Retinal pigment epithelial cell (primary cell): ENCODE results near the gene KCNQ1.

Experiments used
- DNase-seq: peaks from one replicate; pipeline ENCODE4 v3.0.0-alpha.2; 2010; ENCODE audit warnings: low read depth
- H3K4me3 ChIP-seq: 2 replicates; pipeline ENCODE4 v1.5.1; 2011; ENCODE audit warnings: mild to moderate bottlenecking, low read length, control low read depth, moderate library complexity
- TF ChIP-seq, protein P1 (sequence below): conservative IDR thresholded peaks from 2 replicates; pipeline ENCODE4 v1.5.1; 2011; ENCODE audit warnings: low read depth, low read length, control low read depth, inconsistent platforms

Gene KCNQ1

DNA sequence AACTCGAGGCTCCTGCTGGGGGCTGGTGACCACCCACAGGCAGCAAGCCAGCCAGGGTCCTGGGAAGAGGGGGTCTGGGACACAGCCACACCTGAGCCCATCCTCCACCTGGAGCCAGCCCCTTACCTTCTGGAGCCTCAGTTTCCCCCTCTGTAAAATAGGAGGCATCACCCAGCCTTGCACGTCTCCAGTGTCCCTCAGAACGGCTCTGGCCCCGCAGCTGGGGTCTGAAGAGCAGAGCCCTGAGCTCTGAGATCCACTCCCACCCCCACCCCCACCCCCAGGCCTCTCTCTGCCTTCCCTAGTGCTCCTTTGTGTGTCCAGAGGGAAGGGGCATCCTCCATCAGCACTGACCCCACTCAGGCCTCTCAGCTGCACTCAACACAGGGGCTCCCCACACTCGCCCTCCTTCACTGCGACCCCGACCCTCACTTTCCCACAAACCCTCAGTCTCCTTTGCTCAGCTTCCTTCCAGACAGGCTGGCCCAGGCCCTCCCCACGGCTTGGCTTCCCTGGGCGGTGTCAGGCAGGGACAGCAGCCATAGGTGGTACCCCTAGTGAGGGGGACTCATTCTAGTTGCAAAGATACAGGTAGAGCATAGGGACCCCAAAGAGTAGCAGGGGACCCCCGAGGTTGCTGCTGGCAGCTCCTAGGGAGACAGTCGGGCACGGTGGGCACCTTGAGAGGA, 288.3 kb downstream of the KCNQ1 start:
- no peak overlapping the region for H3K4me3 ChIP-seq
- TF ChIP-seq, protein P1, sequence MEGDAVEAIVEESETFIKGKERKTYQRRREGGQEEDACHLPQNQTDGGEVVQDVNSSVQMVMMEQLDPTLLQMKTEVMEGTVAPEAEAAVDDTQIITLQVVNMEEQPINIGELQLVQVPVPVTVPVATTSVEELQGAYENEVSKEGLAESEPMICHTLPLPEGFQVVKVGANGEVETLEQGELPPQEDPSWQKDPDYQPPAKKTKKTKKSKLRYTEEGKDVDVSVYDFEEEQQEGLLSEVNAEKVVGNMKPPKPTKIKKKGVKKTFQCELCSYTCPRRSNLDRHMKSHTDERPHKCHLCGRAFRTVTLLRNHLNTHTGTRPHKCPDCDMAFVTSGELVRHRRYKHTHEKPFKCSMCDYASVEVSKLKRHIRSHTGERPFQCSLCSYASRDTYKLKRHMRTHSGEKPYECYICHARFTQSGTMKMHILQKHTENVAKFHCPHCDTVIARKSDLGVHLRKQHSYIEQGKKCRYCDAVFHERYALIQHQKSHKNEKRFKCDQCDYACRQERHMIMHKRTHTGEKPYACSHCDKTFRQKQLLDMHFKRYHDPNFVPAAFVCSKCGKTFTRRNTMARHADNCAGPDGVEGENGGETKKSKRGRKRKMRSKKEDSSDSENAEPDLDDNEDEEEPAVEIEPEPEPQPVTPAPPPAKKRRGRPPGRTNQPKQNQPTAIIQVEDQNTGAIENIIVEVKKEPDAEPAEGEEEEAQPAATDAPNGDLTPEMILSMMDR, result no peak
- DNase-seq, result no peak

- TF ChIP-seq, protein P1, result no peak
- no peak for DNase-seq
- no peak overlapping the region for H3K4me3 ChIP-seq
Observed at GRCh38 chr11:2734181-2735052, 289.6 kb downstream of the KCNQ1 start.

GRCh38 chr11:2735053-2735589, 290.3 kb downstream of the KCNQ1 start:
- no peak overlapping the region for H3K4me3 ChIP-seq
- TF ChIP-seq, protein P1, result no peak
- no peak for DNase-seq

DNA sequence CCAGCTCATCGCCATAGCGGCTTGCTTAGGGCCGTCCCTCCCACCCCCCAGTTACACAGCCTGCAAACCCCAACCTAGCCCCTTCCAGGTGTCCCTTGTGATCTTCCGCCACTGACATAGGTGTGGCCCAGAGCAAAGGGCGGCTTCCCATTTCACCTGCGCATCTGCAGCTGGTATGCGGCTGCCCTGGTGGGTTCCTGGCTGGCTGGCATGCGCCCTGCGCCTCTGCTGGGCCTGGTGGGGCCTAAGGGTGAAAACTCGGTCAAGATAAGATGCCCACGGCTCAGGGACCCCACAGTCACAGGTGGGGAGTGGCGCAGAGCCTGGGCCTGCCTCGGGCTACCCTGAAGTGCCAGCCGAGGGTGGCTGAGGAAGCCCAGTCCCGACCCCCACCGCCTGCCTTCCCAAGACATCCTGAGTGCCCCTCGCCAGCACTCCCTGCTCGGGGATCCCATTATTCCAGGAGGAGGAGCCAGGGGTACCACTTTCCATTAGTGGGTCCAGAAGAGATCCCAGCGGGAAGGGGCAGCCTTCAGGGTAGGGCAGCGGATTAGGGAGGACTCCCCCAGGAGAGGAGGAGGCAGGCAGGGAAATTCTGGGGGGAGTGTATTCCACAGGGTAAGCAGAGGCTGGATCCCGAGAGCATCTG, 291.9 kb downstream of the KCNQ1 start:
- TF ChIP-seq, protein P1, result no peak
- no peak overlapping the region for H3K4me3 ChIP-seq
- DNase-seq, result no peak

GRCh38 chr11:2737226-2737590, 292.4 kb downstream of the KCNQ1 start:
- TF ChIP-seq, protein P1, result no peak
- no peak for DNase-seq
- H3K4me3 ChIP-seq, result no peak overlapping the region

DNA sequence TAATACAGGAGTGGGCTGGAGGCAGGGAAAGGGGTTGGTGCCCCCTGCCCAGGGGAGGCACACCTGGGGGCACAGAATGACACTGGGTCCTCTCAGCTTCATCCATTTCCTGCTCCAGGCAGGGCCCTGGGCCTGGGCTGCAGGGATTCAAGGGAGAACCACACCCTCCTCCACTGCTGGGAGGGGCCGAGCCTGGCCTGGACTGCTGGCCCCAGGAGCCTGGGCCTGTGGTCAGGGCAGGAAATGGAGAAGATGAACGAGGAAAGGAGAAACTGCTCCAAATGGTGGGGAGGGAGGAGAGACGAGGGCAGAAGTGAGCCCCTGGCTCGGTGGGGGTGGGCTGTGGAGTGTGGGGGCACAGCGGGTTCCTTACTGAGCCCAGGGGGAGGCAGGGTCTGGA, 293.1 kb downstream of the KCNQ1 start:
- no peak overlapping the region for H3K4me3 ChIP-seq
- TF ChIP-seq, protein P1, result no peak
- no peak for DNase-seq
